ENCODE data around the gene MYO9B.

- TF ChIP-seq POLR2AphosphoS5 (IDR thresholded peaks at IDR 0.05; ENCODE audit: low read depth, low read length) (no peak), TAF1 (IDR thresholded peaks at IDR 0.05; ENCODE audit: borderline replicate concordance, low read depth, low read length) (no peak), POLR2A (IDR thresholded peaks at IDR 0.05; ENCODE audit: low read depth, low read length) (no peak)
Measured at GRCh38 chr19:17073869-17074633, 1.5 kb upstream of the MYO9B start.
